Stromal cell of bone marrow (primary cell): ENCODE results near the gene TTC7B.

Source experiments
- DNase-seq: peaks from one replicate; pipeline ENCODE4 v3.0.0-alpha.2; 2012; ENCODE audit warnings: low read depth

The TTC7B gene

DNA sequence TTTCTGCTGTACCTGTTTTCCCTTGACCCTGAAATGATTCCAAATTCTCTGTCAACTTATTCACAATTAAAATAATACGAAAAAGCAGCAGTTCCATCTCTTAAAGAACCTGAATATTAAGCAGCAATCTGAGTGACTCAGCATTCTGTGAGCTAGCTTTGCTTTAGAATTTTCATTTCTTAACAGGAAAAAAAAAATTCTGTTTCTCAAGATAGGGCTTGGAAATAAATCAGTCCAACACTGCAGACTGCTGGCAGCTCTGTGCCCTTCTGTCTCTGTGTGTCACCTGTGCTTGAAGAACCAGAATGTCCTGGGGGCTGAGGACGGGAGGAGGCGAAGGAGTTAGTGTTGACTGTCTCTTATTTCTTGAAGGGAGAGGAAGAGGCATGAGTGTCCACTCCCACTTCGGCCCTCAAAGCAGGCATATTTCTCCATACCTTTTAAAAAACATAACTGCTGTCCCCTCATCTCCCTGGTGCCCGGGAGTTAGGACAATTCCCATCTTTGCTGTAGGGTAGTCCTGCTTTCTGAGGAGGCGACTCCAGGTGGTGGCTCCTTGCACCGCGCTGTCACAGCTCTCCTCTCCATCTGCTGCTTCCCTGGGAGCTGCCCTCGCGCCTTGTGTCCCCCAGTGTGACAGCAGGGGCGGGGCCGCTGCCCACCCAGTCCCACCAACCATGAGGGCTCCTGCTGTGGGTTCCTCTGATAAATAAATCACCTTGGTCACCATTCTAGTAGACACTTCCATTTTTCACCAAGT lies 216.3 kb downstream of the TTC7B start:
- peak; percentile 5 for DNase-seq

- DNase-seq = no peak
Measured at GRCh38 chr14:90599339-90599738, 216.9 kb downstream of the TTC7B start.

GRCh38 chr14:90597961-90598360 lies 218.3 kb downstream of the TTC7B start:
- DNase-seq = no peak

GRCh38 chr14:90596733-90597132 lies 219.5 kb downstream of the TTC7B start:
- no peak for DNase-seq

DNA sequence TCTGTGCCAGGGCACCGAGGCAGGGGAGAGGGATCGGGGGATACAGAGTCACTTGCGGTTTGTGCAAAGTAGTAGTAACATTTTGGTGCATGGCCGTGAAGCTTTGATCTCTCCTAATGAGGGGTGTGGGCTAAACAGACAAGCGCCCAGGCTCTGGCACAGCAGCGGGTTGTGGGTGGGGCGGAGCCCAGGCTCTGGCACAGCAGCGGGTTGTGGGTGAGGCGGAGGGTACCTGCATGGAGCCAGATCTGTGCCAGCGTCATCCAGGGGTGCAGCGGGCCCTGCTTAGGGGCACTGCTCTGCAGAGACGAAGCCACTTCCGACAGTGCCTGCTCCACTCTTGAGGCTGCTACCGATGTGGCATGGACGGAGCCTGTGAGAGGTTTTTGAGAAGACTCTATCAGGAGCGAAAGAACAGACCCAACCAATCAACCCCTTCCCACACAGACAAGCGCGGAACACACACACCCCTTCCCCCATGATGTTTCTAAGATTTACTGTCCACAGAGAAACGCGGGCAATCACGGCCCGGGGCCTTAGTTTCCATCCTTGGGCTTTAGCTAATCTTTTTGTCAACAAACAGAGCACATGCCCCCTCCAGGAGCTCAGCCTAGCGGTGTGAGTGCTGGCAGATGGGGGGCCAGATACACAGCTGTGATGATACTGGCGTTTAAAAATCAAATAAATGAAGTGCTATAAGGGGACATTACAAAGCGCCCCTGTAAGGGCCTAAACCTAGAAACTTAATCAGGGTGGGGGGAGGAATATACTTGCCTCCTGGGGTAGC lies 222.8 kb downstream of the TTC7B start:
- DNase-seq = no peak

DNA sequence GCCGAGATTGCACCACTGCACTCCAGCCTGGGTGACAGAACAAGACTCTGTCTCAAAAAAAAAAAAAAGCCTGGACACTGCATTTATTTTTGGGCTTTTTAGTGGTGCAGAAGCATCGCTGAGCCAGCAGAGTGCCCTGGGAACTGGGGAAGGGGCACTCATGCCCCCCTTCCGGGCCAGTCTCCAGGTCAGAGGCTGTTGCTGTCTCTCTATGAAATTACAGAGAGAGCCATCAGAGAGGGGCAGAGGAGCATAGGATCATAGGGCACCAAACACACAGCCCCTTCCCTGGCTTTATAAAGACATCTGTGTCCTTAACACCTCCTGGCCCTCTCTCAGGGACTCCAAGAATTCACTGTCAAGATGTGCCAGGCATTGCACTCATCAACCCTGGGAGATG lies 223.6 kb downstream of the TTC7B start:
- DNase-seq = no peak

- DNase-seq = no peak
Measured at GRCh38 chr14:90587918-90588317, 228.3 kb downstream of the TTC7B start.

DNA sequence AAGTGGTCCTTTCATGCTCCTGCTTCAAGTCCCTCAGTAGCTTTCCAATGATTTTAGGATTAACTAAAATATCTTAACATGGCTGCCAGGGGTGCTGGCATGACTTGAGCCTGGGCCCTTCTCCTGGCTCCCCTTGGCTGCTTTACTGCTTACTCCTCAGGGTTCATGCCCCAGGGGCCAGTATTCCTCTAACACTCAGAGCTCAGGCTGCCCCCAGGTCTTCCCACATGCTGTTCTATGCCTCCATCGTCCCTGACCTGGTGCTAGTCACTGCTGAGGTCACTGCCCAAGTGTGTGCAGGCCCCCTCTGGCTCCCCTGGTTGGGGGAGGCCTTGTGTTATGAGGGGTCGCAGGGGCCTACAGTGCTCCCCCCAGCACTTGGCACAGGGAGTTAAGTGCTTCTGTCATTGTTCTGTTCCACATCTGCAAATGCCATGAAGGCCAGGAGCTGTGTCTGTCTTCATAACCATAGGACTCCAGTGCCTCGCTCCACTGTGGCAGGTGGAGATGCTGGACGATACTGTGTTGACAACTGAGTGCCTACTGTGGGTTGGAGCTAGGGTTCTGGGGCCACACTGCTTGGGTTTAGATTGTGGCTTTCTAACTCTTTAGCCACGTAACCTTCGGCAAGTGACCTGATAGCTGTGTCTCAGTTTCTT lies 228.8 kb downstream of the TTC7B start:
- DNase-seq = no peak

DNA sequence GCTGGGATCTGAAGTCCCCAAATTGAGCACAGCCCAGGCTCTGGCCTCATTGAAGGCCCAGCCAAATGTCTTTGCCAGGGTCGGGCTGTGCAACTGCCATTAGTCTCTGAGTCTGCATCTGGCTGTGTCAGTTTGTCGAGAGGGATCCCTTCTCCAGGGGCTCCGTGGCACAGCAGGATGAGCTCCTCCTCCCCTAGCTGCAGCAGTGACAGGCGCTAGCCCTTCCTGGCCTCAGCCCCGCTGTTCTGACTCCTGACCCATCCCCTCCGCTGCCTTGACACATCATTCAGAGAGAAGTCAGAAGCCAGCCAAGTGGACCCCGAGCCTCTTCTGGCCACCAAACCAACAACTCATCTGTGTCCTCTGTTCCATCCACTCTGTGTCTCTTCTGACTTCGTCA lies 231.1 kb downstream of the TTC7B start:
- DNase-seq = no peak

GRCh38 chr14:90583916-90584605 lies 232.2 kb downstream of the TTC7B start:
- no peak for DNase-seq

DNA sequence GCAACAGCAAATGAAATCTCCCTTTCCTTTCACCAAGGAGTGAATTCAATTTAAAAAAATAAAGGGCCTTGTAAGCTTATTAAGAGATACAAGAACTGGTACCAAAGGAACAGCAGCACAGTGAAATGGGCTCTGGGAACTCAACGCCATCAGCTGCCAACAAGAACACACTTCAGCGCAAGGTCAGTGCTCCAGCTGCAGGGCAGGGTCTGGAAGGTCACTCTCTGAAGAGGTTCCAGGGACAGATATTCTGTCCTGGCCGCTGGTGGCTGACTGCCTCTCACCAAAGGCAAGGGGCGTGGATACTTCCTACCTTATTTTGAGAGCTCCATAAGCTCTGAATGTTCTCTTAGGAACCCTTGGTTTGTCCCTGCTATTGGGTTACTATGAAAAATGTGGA lies 232.8 kb downstream of the TTC7B start:
- DNase-seq = no peak

- no peak for DNase-seq
Measured at GRCh38 chr14:90582166-90582565, 234.1 kb downstream of the TTC7B start.

- no peak for DNase-seq
Measured at GRCh38 chr14:90581745-90582144, 234.5 kb downstream of the TTC7B start.

- no peak for DNase-seq
Measured at GRCh38 chr14:90580377-90581335, 235.6 kb downstream of the TTC7B start.

- no peak for DNase-seq
Measured at GRCh38 chr14:90579816-90580215, 236.4 kb downstream of the TTC7B start.

GRCh38 chr14:90579088-90579487 lies 237.1 kb downstream of the TTC7B start:
- DNase-seq = no peak

DNA sequence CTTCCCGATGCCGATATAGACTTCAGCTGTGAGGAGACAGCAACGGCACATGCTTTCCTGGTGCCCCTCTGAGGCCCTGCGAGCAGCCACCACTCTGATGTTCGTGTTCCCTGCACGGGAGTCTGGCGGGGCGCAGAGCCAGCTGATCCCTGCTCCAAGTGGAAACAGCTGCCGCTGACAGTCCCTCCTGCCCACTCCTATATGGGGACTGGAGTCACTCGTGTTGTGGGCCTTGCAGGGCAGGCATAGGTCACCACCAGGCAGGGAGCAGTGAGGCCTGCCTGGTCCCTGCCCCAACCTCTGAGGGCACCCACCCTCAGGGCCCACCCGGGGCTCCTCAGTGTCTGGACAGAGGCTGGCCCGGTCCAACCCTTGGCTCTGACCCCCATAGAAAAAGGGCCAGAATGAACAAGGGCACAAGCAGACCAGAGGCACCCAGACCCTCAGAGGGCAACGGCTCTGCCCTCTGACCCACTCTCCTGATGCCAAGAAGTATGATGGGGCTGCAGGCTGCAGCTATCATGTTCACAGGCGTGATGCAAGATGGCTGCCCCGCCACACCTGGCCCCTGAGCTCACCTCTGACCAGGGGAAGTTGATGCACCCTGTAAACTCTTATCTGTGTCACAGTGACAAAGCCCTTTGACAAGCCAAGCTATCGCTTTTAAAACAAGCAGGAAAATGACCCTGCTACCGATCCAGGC lies 237.8 kb downstream of the TTC7B start:
- no peak for DNase-seq

DNA sequence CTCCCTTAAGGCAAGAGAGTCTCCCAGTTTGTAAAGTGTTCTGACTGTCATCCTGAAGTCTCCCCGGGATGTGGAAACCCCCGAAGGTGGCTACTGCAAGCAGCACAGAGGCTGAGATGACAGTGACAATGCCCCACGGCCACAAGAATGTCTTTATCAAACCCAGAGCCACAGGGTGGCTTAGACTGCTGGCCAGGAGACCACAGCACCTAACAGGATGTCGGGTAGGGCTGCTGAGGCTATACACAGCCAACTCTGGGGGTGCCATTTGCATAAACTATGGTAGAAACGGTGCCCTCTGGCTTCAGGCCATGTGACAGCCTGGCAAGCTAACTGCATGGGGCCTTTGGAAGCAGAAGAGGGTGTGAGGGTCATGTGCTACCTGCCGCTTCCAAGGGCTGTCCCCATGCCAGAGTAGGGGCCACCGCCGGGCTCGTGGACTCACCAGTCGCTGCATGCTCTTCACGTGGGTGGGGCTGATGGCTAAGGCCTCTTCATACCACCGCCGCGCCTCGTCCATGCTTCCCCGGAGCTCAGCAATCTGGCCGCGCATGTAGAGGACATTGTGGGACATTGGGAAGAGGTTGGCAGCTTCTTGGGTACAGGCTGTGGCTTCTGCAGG lies 238.5 kb downstream of the TTC7B start:
- DNase-seq = no peak

DNA sequence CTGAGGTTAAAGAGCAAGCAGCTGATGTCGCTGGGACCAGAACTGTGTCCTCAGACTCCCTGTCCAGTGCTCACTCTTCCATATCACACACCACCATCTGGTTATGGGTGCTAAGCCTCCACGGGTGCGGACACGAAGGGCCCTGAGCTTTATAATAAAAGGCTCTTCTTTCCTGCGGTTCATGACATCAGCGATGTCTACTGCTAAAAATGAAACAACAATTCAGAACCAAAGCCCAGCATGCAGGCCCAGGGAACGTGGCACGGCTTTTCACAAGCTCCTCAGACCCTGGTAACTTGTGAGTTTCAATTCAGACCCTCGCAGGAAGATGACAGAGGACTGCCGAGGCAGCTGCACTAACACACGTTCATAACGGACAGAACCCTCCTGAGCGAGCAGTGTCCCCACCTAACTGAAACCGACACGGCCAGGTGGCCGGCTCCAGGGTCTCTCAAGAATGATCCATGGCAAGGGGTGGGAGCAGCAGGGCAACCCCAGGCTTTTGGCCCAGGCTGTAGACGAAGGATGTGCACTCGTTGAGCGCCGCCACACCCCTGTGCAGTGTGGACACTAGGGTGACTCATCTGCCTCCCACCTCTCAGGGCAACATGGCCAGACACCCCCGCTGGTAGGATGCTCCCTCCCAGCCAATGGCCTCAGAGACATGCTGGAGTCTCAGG lies 239.1 kb downstream of the TTC7B start:
- peak; percentile 4 for DNase-seq

DNA sequence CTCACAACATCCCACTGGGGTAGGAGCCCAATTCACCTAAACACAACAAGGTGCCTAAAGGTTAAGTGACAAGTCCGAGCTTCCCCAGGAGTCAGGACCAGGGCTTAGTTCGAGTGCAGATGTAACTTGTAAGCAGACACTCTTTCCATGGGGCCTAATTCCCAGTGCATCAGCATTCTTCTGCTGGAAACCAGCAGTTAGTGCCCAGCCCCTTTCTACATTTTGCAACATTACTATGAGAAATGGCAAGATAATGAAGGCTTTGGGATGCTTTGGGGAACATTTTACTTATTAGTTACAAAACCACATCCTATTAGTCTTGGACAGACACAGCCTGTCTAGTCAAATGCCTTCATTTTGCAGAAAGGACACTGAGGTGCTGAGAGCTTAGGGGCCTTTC lies 239.6 kb downstream of the TTC7B start:
- DNase-seq = peak; percentile 65
